OCI-LY7 (cell line): Measurements from ENCODE around the gene ATP9B. TPM values are rescaled to one million over a fixed set of nuclear protein-coding genes. Genes with fewer than 3 reads are reported as not detected.

ENCODE experiments used
- BruUV-seq: library from RNA; stranded (reverse); fragments of 400-500 nt; replicated peaks from 2 replicates; lab custom pipeline; 2021; lab: Mats Ljungman, UMichigan
- CTCF ChIA-PET: fragments of 300-600 bp; sonication (Branson Sonifier 250); formaldehyde crosslinking; loops from one replicate; lab custom pipeline; 2022; ENCODE audit warnings: antibody characterized with exemption; ENCODE audit not compliant: unreplicated experiment; lab: Charles Lee
- POLR2A ChIA-PET: fragments of 300-600 bp; sonication (Branson Sonifier 250); formaldehyde crosslinking; loops from one replicate; lab custom pipeline; 2022; ENCODE audit warnings: antibody characterized with exemption; lab: Charles Lee
- DNase-seq: peaks from one replicate; pipeline ENCODE4 v3.0.0-alpha.2; 2015; ENCODE audit warnings: low spot score
- H2AFZ ChIP-seq: fragments of 200-600 bp; sonication (generic), shearing (Covaris generic); 2 replicates; pipeline ENCODE4 v1.6.1; 2014; ENCODE audit warnings: mild to moderate bottlenecking, antibody characterized with exemption, low read length, moderate library complexity
- H3K27ac ChIP-seq: fragments of 200-600 bp; sonication (generic); 2 replicates; pipeline ENCODE4 v1.5.1; 2014; ENCODE audit warnings: mixed run types, low read depth, mild to moderate bottlenecking, moderate library complexity, low read length, inconsistent platforms; ENCODE audit not compliant: poor library complexity, severe bottlenecking
- H3K36me3 ChIP-seq: fragments of 200-600 bp; sonication (generic); 2 replicates; pipeline ENCODE4 v1.6.1; 2014; ENCODE audit warnings: mild to moderate bottlenecking, antibody characterized with exemption, low read length, moderate library complexity, mixed read lengths; ENCODE audit not compliant: insufficient read depth
- H3K4me1 ChIP-seq: fragments of 200-600 bp; sonication (generic); 2 replicates; pipeline ENCODE4 v1.5.1; 2014; ENCODE audit warnings: mild to moderate bottlenecking, low read length; ENCODE audit not compliant: insufficient read depth, poor library complexity, severe bottlenecking
- H3K4me2 ChIP-seq: fragments of 200-600 bp; sonication (generic); 2 replicates; pipeline ENCODE4 v1.6.1; 2014; ENCODE audit warnings: mild to moderate bottlenecking, low read length
- H3K4me3 ChIP-seq: fragments of 200-600 bp; sonication (generic); 2 replicates; pipeline ENCODE4 v1.5.1; 2014; ENCODE audit warnings: mild to moderate bottlenecking, low read depth, low read length; ENCODE audit not compliant: poor library complexity, severe bottlenecking
- H3K79me2 ChIP-seq: fragments of 200-600 bp; sonication (generic); 2 replicates; pipeline ENCODE4 v1.6.1; 2016; ENCODE audit warnings: low read depth, mild to moderate bottlenecking, low read length, moderate library complexity, mixed read lengths; ENCODE audit not compliant: insufficient read depth
- H3K9me2 ChIP-seq: fragments of 200-600 bp; sonication (generic); 2 replicates; pipeline ENCODE4 v1.6.1; 2016; ENCODE audit warnings: mild to moderate bottlenecking, low read length, mixed read lengths; ENCODE audit not compliant: insufficient read depth
- H3K9me3 ChIP-seq: fragments of 200-600 bp; sonication (generic); 2 replicates; pipeline ENCODE4 v1.6.1; 2014; ENCODE audit warnings: mild to moderate bottlenecking, mixed run types, low read length, mixed read lengths
- H4K20me1 ChIP-seq: fragments of 200-600 bp; sonication (generic); 2 replicates; pipeline ENCODE4 v1.6.1; 2014; ENCODE audit warnings: mild to moderate bottlenecking, antibody characterized with exemption, low read length, moderate library complexity, mixed read lengths; ENCODE audit not compliant: insufficient read depth
- CTCF ChIP-seq: fragments of 200-600 bp; sonication (generic); conservative IDR thresholded peaks from 2 replicates; pipeline ENCODE4 v1.5.1; 2014; ENCODE audit warnings: mild to moderate bottlenecking, antibody characterized with exemption, low read length, moderate library complexity, mixed read lengths
- EZH2phosphoT487 ChIP-seq: fragments of 200-600 bp; sonication (generic); IDR thresholded peaks from 2 replicates; pipeline ENCODE4 v1.6.1; 2018; ENCODE audit warnings: low read depth, borderline replicate concordance, mild to moderate bottlenecking, mixed run types, antibody characterized with exemption, low read length, moderate library complexity, mixed read lengths
- intact Hi-C: fragments of 100-400 bp; cut with micrococcal nuclease; formaldehyde crosslinking; loops from one replicate; pipeline ENCODE4 v1.10.0; 2022; ENCODE audit not compliant: unreplicated experiment
- total RNA-seq, 2 experiments: library from RNA; depleted of rRNA in 1 of 2; stranded (reverse); fragments of >200 nt in 1 of 2; shearing (Covaris generic) in 1 of 2; gene quantifications; 2 replicates each; pipeline ENCODE4 v1.2.3, GENCODE V29; 2014 to 2022

ATP9B gene
- total RNA-seq, 2 experiments from 2014 or later = 27.1 to 36.4 TPM

GRCh38 chr18:79211844-79212243 is 142.7 kb downstream of the ATP9B start:
- Histone ChIP-seq H2AFZ (no peak overlapping the region), H3K27ac (no peak overlapping the region), H4K20me1 (no peaks in the 10 kb centered on the region), H3K4me2 (no peak overlapping the region), H3K9me2 (no peaks in the 10 kb centered on the region), H3K79me2 (no peaks in the 10 kb centered on the region), H3K9me3 (no peaks in the 10 kb centered on the region), H3K4me1 (no peaks in the 10 kb centered on the region), H3K4me3 (no peak overlapping the region), H3K36me3 (peaks cover 4% of the 10 kb centered on the region)
- ChIA-PET POLR2A (no interaction called here), CTCF (no interaction called here)
- no peak for TF ChIP-seq CTCF
- no peak for TF ChIP-seq EZH2phosphoT487
- no TSS peak for BruUV-seq
- intact Hi-C loops = no loop called here
- DNase-seq = no peak

GRCh38 chr18:79214056-79214455 is 144.9 kb downstream of the ATP9B start:
- no peaks in the 10 kb centered on the region for H3K36me3 ChIP-seq
- H3K79me2 ChIP-seq = no peaks in the 10 kb centered on the region
- CTCF ChIA-PET = interaction anchor here (1.1 kb wide), 1 partner anchor 18 kb away, joined by 4 read pairs; no protein-coding TSS in a partner anchor
- peaks cover 6% of the 10 kb centered on the region for H3K4me1 ChIP-seq
- intact Hi-C loops = no loop called here
- no peak for DNase-seq
- no peaks in the 10 kb centered on the region for H3K9me2 ChIP-seq
- H3K4me2 ChIP-seq = no peak overlapping the region
- H4K20me1 ChIP-seq = no peaks in the 10 kb centered on the region
- no peak overlapping the region for H3K4me3 ChIP-seq
- no TSS peak for BruUV-seq
- no peak for TF ChIP-seq EZH2phosphoT487
- no peak for TF ChIP-seq CTCF
- no peaks in the 10 kb centered on the region for H3K9me3 ChIP-seq
- POLR2A ChIA-PET = no interaction called here
- H3K27ac ChIP-seq = no peak overlapping the region
- H2AFZ ChIP-seq = no peak overlapping the region

- no peak for TF ChIP-seq EZH2phosphoT487
- no peak for TF ChIP-seq CTCF
- no peak overlapping the region for H2AFZ ChIP-seq
- CTCF ChIA-PET = no interaction called here
- H3K4me2 ChIP-seq = no peak overlapping the region
- no peak for DNase-seq
- no peaks in the 10 kb centered on the region for H3K9me2 ChIP-seq
- no peaks in the 10 kb centered on the region for H4K20me1 ChIP-seq
- H3K4me1 ChIP-seq = peaks cover 6% of the 10 kb centered on the region
- intact Hi-C loops = no loop called here
- H3K9me3 ChIP-seq = no peaks in the 10 kb centered on the region
- POLR2A ChIA-PET = no interaction called here
- BruUV-seq = no TSS peak
- H3K36me3 ChIP-seq = no peaks in the 10 kb centered on the region
- H3K4me3 ChIP-seq = no peak overlapping the region
- no peak overlapping the region for H3K27ac ChIP-seq
- H3K79me2 ChIP-seq = no peaks in the 10 kb centered on the region
Measured at GRCh38 chr18:79216176-79216575, 147.0 kb downstream of the ATP9B start.
